ENCODE measurements around the gene ZSWIM5.

The ZSWIM5 gene

DNA sequence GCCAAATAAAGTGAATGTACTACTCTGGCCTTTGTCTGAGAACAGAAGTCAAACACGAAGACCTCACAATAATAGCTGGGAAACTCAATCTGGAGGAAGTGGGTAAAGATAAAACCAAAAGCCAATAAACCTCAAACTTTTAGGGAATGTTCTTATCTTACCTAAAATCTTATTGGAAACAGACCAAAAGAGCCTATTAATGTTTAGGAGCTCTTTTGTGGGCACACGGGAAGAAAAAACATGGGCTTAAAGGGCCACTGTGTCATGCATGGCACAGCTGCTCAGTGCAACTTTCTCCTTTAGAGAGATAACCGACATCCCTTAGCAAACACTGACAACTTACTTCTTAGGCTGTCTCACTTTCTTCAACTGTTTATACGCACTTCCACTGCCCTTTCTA lies 236.1 kb downstream of the ZSWIM5 start:
- H3K9me3 ChIP-seq (ENCODE audit: severe bottlenecking) = no peaks in the 10 kb centered on the region
- no peak overlapping the region for H3K4me3 ChIP-seq (ENCODE audit: low read depth, low read length)
- H3K36me3 ChIP-seq = peaks cover 6% of the 10 kb centered on the region; the same call in 1 of the 2 replicates
- H3K27me3 ChIP-seq (ENCODE audit: insufficient read depth, low read depth, severe bottlenecking) = no peaks in the 10 kb centered on the region
- TF ChIP-seq, protein P1, sequence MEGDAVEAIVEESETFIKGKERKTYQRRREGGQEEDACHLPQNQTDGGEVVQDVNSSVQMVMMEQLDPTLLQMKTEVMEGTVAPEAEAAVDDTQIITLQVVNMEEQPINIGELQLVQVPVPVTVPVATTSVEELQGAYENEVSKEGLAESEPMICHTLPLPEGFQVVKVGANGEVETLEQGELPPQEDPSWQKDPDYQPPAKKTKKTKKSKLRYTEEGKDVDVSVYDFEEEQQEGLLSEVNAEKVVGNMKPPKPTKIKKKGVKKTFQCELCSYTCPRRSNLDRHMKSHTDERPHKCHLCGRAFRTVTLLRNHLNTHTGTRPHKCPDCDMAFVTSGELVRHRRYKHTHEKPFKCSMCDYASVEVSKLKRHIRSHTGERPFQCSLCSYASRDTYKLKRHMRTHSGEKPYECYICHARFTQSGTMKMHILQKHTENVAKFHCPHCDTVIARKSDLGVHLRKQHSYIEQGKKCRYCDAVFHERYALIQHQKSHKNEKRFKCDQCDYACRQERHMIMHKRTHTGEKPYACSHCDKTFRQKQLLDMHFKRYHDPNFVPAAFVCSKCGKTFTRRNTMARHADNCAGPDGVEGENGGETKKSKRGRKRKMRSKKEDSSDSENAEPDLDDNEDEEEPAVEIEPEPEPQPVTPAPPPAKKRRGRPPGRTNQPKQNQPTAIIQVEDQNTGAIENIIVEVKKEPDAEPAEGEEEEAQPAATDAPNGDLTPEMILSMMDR (IDR thresholded peaks at IDR 0.05; ENCODE audit: low read depth, low read length) = no peak
- no peak for DNase-seq
- H3K27ac ChIP-seq = no peak overlapping the region

All from WERI-Rb-1 (cell line).